GM10847 (cell line): Measurements from ENCODE around the gene SNX22.

Experiments
- POLR2A ChIP-seq: IDR thresholded peaks from 2 replicates; pipeline ENCODE4 v1.6.1; 2011; ENCODE audit not compliant: insufficient read length; ENCODE audit errors: extremely low read depth

Gene SNX22

GRCh38 chr15:64146885-64147681 lies 4.4 kb upstream of the SNX22 start:
- TF ChIP-seq POLR2A: no peak

- TF ChIP-seq POLR2A: no peak
Observed at GRCh38 chr15:64148168-64148567, 3.4 kb upstream of the SNX22 start.

DNA sequence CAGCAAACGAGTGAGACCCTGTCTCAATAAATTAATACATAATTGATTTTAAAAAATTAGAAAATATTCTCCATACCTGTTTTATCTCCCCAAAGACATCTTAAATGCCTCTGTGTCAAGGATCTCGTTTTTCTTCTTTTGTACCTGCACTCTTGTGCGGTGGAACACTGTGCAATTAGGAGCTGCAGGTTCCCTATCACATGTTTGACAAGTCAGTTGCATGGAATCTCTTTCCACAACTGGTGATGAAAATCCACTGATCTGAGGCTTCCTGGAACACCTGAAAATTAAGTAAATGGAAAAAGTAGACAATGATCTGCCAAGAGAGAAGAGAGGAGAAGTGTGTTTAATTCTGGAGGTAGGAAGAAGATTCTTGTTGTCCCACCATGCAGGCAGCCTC lies 3.0 kb upstream of the SNX22 start:
- no peak for TF ChIP-seq POLR2A

DNA sequence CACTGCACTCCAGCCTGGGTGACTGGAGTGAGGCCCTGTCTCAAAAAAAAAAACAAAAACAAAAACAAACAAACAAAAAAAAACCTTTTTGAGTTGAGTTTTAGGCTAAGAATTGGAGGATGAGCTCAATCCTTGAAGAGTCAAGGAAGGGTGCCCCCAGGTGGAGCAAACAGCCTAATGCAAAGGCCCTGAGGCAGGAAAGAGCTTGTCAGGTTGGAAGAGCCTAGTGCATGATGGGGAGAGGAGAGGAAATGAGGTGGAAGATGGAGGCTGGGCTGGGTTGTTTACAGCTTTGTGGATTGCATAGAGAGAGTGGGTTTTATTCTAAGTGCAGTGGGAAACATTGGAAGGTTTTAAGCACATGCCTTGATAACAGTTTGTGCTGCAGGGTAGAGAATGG lies 2.1 kb upstream of the SNX22 start:
- TF ChIP-seq POLR2A: no peak

DNA sequence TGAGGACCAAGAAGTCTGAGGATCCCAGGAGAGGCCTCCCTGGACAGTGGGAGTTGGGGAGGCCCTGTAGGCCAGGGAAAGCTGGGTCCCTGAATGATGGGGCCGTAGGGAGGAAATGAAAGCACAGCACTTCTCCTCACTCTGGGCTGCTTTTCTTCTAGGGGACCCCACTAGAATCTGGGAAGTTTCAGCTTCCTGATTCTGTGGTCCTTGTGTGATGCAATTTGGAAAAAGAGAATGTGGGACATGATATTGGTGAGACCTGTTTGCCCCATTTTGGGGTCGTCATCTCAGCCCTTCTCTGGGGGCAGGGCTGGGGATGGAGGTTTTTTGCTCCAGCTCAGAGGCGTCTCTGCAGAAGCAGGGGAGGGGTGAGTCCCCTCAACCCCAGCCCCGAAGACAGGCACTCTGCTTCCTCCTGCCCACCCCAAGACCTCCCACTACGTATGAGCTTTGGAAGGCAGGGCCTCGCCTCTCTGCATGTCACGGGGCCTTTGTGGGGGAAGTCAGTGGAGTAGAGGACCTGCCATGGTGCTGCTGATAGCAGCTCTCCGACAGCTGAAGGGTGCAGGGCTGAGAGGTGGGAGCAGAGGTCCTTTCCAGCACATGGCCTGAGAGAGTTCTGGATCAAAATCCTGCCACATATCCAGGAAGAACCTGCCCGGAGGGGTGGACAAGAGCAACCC lies 1.5 kb upstream of the SNX22 start:
- no peak for TF ChIP-seq POLR2A

- no peak for TF ChIP-seq POLR2A
Observed at GRCh38 chr15:64152507-64153387, 1.2 kb downstream of the SNX22 start.

- TF ChIP-seq POLR2A: peak; percentile 33
Observed at GRCh38 chr15:64153480-64154367, 2.2 kb downstream of the SNX22 start.

DNA sequence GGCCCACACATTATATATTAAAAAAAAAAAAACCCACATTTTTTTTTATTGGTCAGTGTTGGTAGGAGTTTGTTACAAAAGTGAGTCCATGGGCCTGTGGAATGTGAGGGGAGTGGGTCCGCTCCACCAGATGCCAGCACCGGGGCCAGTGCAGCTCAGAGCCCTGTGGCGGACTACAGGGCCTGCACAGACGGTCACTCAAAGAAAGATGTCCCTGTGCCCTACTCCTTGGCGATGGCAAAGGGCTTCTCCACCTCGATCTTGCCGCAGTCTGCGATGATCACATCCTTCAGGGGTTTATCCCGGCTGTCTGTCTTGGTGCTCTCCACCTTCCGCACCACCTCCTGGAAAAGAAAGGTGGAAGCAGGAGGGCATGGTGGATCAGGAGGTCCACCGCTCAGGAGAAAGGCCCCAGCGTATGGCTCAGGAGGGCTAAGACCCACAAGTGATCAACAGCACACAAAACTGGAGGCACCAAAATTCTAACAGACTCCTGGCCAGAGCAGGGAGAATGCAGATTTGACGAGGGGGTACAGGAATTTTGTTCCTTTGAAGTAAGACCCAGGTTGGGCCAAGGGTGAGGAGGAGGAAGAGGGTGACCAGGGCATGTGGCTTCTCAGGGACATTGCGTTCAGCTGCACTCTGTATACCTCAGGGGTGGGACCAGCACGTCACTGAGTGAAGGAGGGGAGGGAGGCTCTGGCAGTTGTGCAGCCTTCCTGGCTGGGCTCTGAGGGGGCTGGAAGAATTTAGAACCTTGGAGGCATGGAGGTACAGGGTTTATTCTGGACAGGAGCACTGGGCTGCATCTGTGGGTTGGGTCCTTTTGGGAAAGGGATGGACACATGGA lies 4.5 kb downstream of the SNX22 start:
- peak; percentile 9 for TF ChIP-seq POLR2A

GRCh38 chr15:64156652-64157331 lies 5.3 kb downstream of the SNX22 start:
- TF ChIP-seq POLR2A: no peak

DNA sequence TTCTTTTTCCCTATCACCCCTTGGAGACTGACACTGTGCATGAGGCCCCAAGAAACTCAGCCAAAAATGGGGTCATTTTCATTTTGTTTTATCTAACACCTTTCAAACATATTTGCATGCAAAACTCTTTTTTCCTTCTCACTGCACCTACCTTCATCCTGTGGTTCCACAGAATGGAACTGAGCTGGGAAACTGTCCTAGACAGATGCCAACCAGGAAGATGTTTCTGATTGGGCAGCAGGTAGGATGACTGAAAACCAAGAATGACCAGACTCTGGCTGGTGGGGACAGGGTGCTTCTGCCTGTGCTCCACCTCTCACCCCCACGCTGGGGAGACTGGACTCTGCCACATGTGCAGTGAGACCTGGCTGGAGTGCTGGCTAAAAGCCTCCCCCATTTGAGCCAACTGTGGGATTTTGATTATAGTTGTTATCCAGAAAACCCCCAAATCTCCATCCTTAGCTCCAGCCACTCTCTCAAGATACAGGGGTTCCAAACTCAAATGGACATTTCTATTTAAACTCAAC lies 6.1 kb downstream of the SNX22 start:
- TF ChIP-seq POLR2A: no peak

DNA sequence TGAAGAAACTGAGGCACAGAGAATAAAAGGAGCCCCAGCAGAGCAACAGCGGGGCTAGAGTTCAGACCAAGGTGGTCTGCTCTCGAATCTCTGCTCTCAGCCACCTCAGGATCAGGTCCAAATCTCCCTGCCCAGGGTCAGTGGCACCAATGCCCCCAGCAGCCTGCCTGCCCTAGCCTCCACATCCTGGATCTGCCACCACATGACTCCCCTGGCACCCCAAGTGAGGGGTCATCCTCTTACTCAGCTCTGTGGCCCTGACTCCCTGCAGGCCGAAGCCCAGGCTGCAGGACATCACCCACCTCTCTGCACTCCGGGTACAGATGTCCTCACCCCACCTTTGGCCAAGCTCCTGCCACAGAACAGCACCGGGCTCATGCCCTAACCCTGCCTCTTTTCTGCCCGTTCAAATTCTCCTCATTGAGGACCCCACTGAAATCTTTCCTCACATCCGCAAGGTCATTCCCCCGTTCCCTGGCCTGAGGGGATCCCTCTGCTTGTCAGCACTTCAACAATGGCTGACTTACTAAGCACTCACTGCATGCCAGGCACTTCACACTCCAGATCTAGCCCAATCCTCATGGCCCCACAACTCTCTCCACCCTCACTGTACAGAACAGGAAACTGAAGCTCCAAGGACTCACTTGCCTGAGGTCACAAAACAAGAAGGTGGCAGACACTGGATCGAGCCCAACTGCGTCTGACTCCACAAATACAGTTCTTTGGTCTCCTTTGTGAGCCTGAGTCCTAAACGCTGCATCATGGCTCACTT lies 7.0 kb downstream of the SNX22 start:
- TF ChIP-seq POLR2A: no peak
